ENCODE measurements around the gene RELA. TPM values are rescaled to one million over a fixed set of nuclear protein-coding genes. Genes with fewer than 3 reads are reported as not detected.

RELA gene
- total and polyA plus RNA-seq, 7 experiments from 2014 or later: 54.6 to 303 (median 148) TPM

DNA sequence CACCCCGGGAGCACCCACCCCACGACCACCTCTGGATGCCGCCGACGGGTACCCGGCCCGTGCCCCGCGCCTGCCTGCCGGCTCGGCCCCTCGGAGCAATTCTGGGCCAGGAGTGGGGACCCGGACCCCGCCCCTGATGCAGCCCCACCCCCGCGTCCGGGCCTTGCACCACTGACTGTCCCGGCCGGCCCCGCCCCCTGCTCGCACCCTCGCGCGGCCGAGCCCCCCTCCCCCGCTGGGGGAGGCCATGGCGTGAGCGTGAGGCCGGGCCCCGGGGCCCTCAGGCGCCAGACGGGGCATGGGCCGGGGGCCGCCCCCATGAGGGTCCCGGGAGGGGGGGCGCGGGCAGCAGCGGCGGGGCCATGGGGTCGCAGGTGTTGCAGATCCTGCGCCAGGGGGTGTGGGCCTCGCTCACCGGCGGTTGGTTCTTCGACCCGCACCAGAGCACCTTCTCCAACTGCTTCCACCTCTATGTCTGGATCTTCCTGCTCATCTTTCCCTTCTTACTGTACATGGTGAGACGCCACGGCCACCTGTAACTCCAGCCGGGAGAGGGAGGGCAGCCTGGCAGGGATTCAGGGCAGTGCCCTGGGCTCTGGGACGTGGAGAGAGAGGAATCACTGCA, 46.7 kb downstream of the RELA start:
- Mint-ChIP-seq H3K4me1 (peaks cover 22 to 43% (median 33%) of the 10 kb centered on the region in 7 donors), H3K36me3 (peaks cover 0 to 24% (median 3%) of the 10 kb centered on the region in 5 donors)

DNA sequence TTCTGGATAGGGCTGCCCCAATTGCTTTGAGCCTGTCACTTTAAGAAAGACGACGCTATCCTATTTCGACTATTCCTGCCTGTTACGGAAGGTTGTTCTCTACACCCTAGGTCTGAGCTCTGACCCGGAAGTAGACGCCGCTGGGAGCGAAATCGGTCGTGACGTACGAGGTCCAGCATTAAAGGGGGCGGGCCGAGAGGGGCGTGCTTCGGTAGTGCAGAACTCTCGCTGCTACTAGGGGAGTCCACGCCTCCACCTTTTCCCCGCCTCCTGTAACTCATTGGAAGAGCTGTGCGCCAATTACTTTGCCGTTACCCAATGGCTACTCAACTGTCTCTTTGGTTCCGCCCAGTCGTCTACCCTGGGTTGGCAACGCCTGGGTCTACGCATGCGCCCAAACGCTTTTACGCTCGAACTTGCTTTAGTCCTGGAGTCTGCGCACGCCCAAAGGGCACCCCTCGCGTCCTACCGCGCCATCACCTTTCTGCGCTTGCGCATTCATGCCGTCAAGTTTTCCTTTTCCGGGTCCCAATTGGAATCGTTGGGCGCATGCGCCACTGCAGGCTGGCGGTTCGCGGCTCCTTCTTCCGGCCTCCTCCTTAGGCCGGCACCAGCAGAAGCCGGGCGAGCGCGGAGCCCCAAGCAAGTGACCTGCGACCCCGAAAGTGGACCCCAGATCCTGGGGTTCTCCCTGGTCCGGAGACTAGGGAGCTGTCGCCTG, 47.3 kb downstream of the RELA start, which contains the start of gene PCNX3:
Gene PCNX3, plus strand, starts transcription at position 548 of the 721 bp plus-strand sequence. CDS start 536 bp downstream, outside the sequence.
- Histone ChIP-seq H3K27me3 (ENCODE audit: control insufficient read depth in 2 of 2, insufficient read depth in 2 of 2, low read length in 2 of 2) (no peaks in the 10 kb centered on the region), H3K36me3 (ENCODE audit: control insufficient read depth in 2 of 3, insufficient read depth in 3 of 3, low read length in 3 of 3) (peaks cover 12 to 55% (median 14%) of the 10 kb centered on the region in 3 experiments), H3K4me1 (ENCODE audit: control insufficient read depth in 2 of 2, insufficient read depth in 2 of 2, low read length in 2 of 2) (peaks cover 42 to 45% of the 10 kb centered on the region in 2 donors), H3K27ac (ENCODE audit: low read depth, low read length) (peak within 1 kb of the TSS; percentile 98), H3K4me3 (ENCODE audit: low read length) (peak within 1 kb of the TSS; percentile 89), H3K9me3 (ENCODE audit: control insufficient read depth in 2 of 3, low read length in 3 of 3) (no peaks in the 10 kb centered on the region)
- Mint-ChIP-seq H3K27me3 (peaks cover 0 to 6% (median 0%) of the 10 kb centered on the region in 5 donors), H3K9me3 (peaks cover 0 to 2% (median 0%) of the 10 kb centered on the region in 11 donors), H3K4me3 (peak within 1 kb of the TSS; percentile 94 to 99 (median 97)), H3K27ac (peak within 1 kb of the TSS; percentile 90 to 99 (median 97)), H3K36me3 (peaks cover 0 to 23% (median 3%) of the 10 kb centered on the region in 5 donors), H3K4me1 (peaks cover 28 to 49% (median 39%) of the 10 kb centered on the region in 7 donors)
- intact Hi-C loops (cut with micrococcal nuclease): loop anchor here (1.0 to 5.0 kb wide), 26 partner anchors 11 to 1298 kb away; partner anchors contain the start of genes C11orf68 (in 2 of the 2), DRAP1 (in 2 of the 2), SIPA1 (in 2 of the 2) and SYVN1 (in 2 of the 2)
- DNase-seq (peak; percentile 95 to 100 (median 100)), ATAC-seq (peak; percentile 92)
- ChIA-PET POLR2A (interaction anchor here (0.6 to 6.7 kb wide), 41 partner anchors 12 to 652 kb away, joined by 3 to 52 read pairs (median 4); partner anchors contain the start of genes BANF1, CCDC85B, CFL1 and EHBP1L1), CTCF (interaction anchor here (0.6 to 2.6 kb wide), 10 partner anchors 11 to 676 kb away, joined by 3 to 12 read pairs (median 4); partner anchors contain the start of genes EHBP1L1, FAM89B, KAT5 and MUS81)

More for the DNA sequence above, 46.7 kb downstream of the RELA start:
- H3K4me3 ChIP-seq (ENCODE audit: low read length): peak overlapping the region; percentile 72
- ChIA-PET CTCF (interaction anchor here (0.6 to 2.6 kb wide), 5 partner anchors 10 to 287 kb away, joined by 3 to 12 read pairs (median 7); partner anchors contain the start of gene KAT5), POLR2A (interaction anchor here (0.6 to 6.7 kb wide), 24 partner anchors 11 to 651 kb away, joined by 3 to 52 read pairs (median 9); partner anchors contain the start of genes BANF1, CFL1, EHBP1L1 and EIF1AD)
- peaks cover 0 to 6% (median 0%) of the 10 kb centered on the region in 5 donors for H3K27me3 Mint-ChIP-seq
- peaks cover 0 to 2% (median 0%) of the 10 kb centered on the region in 11 donors for H3K9me3 Mint-ChIP-seq
- peak overlapping the region; percentile 90 to 99 (median 97) for H3K27ac Mint-ChIP-seq
- DNase-seq: no peak
- ATAC-seq: no peak
- H3K36me3 ChIP-seq (ENCODE audit: control insufficient read depth in 2 of 3, insufficient read depth in 3 of 3, low read length in 3 of 3): peaks cover 12 to 56% (median 17%) of the 10 kb centered on the region in 3 experiments
- peak overlapping the region; percentile 91 for H3K27ac ChIP-seq (ENCODE audit: low read depth, low read length)
- intact Hi-C loops (cut with micrococcal nuclease): loop anchor here (1.0 to 5.0 kb wide), 26 partner anchors 10 to 1299 kb away; partner anchors contain the start of genes C11orf68 (in 2 of the 2), DRAP1 (in 2 of the 2), SIPA1 (in 2 of the 2) and SYVN1 (in 2 of the 2)
- H3K4me3 Mint-ChIP-seq: peak overlapping the region; percentile 94 to 99 (median 97)
- no peaks in the 10 kb centered on the region for H3K9me3 ChIP-seq (ENCODE audit: control insufficient read depth in 2 of 3, low read length in 3 of 3)
- no peaks in the 10 kb centered on the region for H3K27me3 ChIP-seq (ENCODE audit: control insufficient read depth in 2 of 2, insufficient read depth in 2 of 2, low read length in 2 of 2)
- H3K4me1 ChIP-seq (ENCODE audit: control insufficient read depth in 2 of 2, insufficient read depth in 2 of 2, low read length in 2 of 2): peaks cover 35 to 39% of the 10 kb centered on the region in 2 donors

DNA sequence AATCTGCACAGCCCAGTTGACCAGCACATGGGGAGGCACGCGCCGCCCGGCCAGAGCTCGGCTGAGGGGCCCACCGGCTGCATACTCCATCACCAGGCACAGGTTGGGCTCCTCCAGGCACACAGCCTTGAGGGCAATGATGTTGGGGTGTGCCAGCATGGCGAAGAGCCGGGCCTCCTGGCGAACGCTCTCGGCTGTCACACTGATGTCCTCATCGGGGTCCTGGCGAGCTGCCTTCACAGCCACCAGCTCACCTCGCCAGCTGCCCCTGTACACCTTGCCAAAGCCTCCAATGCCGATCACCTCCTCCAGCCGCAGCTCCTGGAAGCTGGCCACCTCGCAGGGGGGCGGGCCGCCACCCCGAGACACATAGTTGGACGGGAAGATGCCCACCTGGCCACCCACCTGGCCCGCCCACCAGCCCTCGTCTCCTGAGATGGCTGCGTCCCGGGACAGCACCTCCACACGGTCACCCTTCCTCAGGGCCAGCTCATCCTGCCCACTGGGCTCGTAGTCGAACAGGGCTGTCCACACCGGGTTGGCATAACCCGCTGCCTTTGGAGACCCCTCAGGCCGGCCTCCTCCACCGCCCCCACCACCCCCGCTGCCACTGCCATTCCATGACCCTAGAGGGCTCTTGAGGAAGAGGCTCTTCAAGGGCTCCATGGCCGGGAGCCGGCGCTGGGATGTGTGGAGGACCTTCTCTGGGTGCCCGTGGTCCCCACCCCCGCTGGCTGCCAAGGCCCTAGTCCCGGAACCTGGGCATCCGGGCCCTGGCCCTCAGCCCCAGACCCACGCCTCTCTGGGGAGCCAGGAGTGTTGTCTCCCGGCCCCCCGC, 49.4 kb downstream of the RELA start:
- peaks cover 3 to 51% (median 12%) of the 10 kb centered on the region in 3 experiments for H3K36me3 ChIP-seq (ENCODE audit: control insufficient read depth in 2 of 3, insufficient read depth in 3 of 3, low read length in 3 of 3)
- H3K4me3 ChIP-seq (ENCODE audit: low read length): peak overlapping the region; percentile 89
- Mint-ChIP-seq H3K36me3 (peaks cover 0 to 15% (median 6%) of the 10 kb centered on the region in 5 donors), H3K9me3 (peaks cover 0 to 4% (median 0%) of the 10 kb centered on the region in 11 donors), H3K4me3 (peak overlapping the region; percentile 93 to 99 (median 97)), H3K4me1 (peaks cover 40 to 67% (median 52%) of the 10 kb centered on the region in 7 donors), H3K27ac (peak overlapping the region in 8 of 9 donors; percentile 54 to 96 (median 85)), H3K27me3 (peaks cover 0 to 6% (median 0%) of the 10 kb centered on the region in 5 donors)
- H3K4me1 ChIP-seq (ENCODE audit: control insufficient read depth in 2 of 2, insufficient read depth in 2 of 2, low read length in 2 of 2): peaks cover 47 to 55% of the 10 kb centered on the region in 2 donors
- DNase-seq (peak in 2 of 9 donors; percentile 32 to 45), ATAC-seq (no peak)
- intact Hi-C loops (cut with micrococcal nuclease): no loop called here
- H3K27me3 ChIP-seq (ENCODE audit: control insufficient read depth in 2 of 2, insufficient read depth in 2 of 2, low read length in 2 of 2): no peaks in the 10 kb centered on the region
- H3K9me3 ChIP-seq (ENCODE audit: control insufficient read depth in 2 of 3, low read length in 3 of 3): no peaks in the 10 kb centered on the region
- H3K27ac ChIP-seq (ENCODE audit: low read depth, low read length): peak overlapping the region; percentile 98
- ChIA-PET POLR2A (interaction anchor here (0.5 to 6.7 kb wide), 17 partner anchors 13 to 247 kb away, joined by 3 to 52 read pairs (median 8); partner anchors contain the start of genes EHBP1L1, FAM89B, KAT5 and MALAT1), CTCF (interaction anchor here (0.7 to 2.6 kb wide), 5 partner anchors 20 to 271 kb away, joined by 3 to 12 read pairs (median 4); partner anchors contain the start of gene ZNRD2)

DNA sequence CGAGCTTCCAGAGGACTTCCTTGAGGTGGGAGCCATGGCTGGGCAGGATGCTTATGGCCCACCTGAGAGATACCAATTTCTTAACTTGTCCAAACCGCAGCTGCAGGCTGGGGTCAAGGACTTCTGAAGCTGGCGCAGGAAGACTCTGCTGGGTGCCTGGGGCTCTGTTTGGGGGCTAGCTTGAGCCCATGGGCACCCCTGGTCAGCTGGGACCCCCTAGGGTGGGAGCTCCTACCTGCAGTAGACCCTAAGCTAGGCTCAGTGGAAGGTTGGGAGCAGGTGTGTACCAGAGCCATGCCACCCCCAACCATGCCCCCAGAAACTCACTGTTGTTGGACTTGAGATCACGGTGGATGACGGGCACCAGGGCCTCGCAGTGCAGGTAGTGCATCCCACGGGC, 50.0 kb downstream of the RELA start:
- Mint-ChIP-seq H3K4me1 (peaks cover 40 to 66% (median 52%) of the 10 kb centered on the region in 7 donors), H3K36me3 (peaks cover 0 to 15% (median 6%) of the 10 kb centered on the region in 5 donors), H3K27ac (peak overlapping the region; percentile 87 to 96 (median 92)), H3K9me3 (peaks cover 0 to 4% (median 0%) of the 10 kb centered on the region in 11 donors), H3K27me3 (peaks cover 0 to 6% (median 0%) of the 10 kb centered on the region in 5 donors), H3K4me3 (peak overlapping the region; percentile 93 to 99 (median 97))
- intact Hi-C loops (cut with micrococcal nuclease): no loop called here
- peaks cover 46 to 55% of the 10 kb centered on the region in 2 donors for H3K4me1 ChIP-seq (ENCODE audit: control insufficient read depth in 2 of 2, insufficient read depth in 2 of 2, low read length in 2 of 2)
- no peaks in the 10 kb centered on the region for H3K27me3 ChIP-seq (ENCODE audit: control insufficient read depth in 2 of 2, insufficient read depth in 2 of 2, low read length in 2 of 2)
- H3K36me3 ChIP-seq (ENCODE audit: control insufficient read depth in 2 of 3, insufficient read depth in 3 of 3, low read length in 3 of 3): peaks cover 0 to 51% (median 6%) of the 10 kb centered on the region in 3 experiments
- ATAC-seq: no peak
- H3K4me3 ChIP-seq (ENCODE audit: low read length): peak overlapping the region; percentile 89
- CTCF ChIA-PET: interaction anchor here (0.9 to 1.0 kb wide), 3 partner anchors 47 to 272 kb away, joined by 3 to 4 read pairs (median 4); no protein-coding TSS in a partner anchor
- POLR2A ChIA-PET: interaction anchor here (0.6 to 6.7 kb wide), 14 partner anchors 9 to 247 kb away, joined by 3 to 52 read pairs (median 8); partner anchors contain the start of genes EHBP1L1, KAT5, MALAT1 and MUS81
- peak overlapping the region; percentile 98 for H3K27ac ChIP-seq (ENCODE audit: low read depth, low read length)
- DNase-seq: no peak
- H3K9me3 ChIP-seq (ENCODE audit: control insufficient read depth in 2 of 3, low read length in 3 of 3): no peaks in the 10 kb centered on the region

DNA sequence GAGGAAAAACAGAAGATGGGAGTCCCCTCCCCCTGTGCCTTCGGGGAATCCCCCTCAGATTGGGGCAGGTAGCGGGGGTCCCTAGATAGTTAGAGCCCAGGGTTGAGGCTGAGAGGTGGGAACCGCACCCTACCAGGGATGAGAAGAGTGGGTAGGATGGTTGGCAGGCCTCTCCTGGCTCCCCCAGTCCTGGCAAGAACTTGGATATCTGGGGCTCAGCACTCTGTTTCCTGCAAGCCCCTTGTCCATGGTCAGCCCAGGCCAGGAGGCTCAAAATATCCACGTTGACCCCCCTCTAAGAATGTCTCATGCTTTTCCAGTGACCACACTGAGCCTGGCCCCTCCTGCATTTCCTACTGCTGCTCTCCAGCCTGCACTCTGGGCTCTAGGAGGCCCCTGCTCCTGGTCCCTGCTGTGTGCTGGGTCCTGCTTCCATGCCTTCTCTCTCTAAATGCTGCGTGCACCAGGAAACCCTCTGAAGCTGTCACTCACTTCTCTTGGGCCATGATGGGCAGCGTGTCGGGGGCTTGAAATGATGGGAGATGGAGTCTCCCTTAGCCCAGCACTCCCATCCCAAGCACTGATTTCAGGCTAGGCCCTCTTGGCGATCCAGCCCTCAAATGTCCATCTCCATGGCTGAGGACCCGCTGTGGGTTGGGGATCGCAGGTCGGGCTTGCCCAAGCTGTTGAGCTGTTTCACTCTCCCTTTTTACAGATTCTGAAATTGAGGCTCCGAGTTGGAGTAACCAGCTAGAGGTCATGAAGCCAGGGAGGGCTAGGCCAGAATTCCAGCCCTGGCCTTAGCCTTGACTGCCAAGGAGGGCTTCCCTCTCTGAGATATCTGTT, 50.7 kb downstream of the RELA start:
- H3K27me3 ChIP-seq (ENCODE audit: control insufficient read depth in 2 of 2, insufficient read depth in 2 of 2, low read length in 2 of 2): no peaks in the 10 kb centered on the region
- POLR2A ChIA-PET: interaction anchor here (0.5 to 6.7 kb wide), 14 partner anchors 8 to 263 kb away, joined by 3 to 52 read pairs (median 6); partner anchors contain the start of genes EHBP1L1, MALAT1, MUS81 and RELA
- peaks cover 0 to 51% (median 0%) of the 10 kb centered on the region in 3 experiments for H3K36me3 ChIP-seq (ENCODE audit: control insufficient read depth in 2 of 3, insufficient read depth in 3 of 3, low read length in 3 of 3)
- peaks cover 0 to 6% (median 0%) of the 10 kb centered on the region in 5 donors for H3K27me3 Mint-ChIP-seq
- CTCF ChIA-PET: interaction anchor here (1.0 kb wide), 2 partner anchors 46 to 72 kb away, joined by 3 to 4 read pairs; no protein-coding TSS in a partner anchor
- peak overlapping the region; percentile 93 to 99 (median 97) for H3K4me3 Mint-ChIP-seq
- peaks cover 39 to 50% of the 10 kb centered on the region in 2 donors for H3K4me1 ChIP-seq (ENCODE audit: control insufficient read depth in 2 of 2, insufficient read depth in 2 of 2, low read length in 2 of 2)
- H3K27ac ChIP-seq (ENCODE audit: low read depth, low read length): peak overlapping the region; percentile 98
- peaks cover 0 to 15% (median 6%) of the 10 kb centered on the region in 5 donors for H3K36me3 Mint-ChIP-seq
- intact Hi-C loops (cut with micrococcal nuclease): no loop called here
- H3K4me3 ChIP-seq (ENCODE audit: low read length): peak overlapping the region; percentile 89
- peaks cover 0 to 4% (median 0%) of the 10 kb centered on the region in 11 donors for H3K9me3 Mint-ChIP-seq
- DNase-seq (no peak), ATAC-seq (no peak)
- H3K27ac Mint-ChIP-seq: peak overlapping the region; percentile 87 to 96 (median 92)
- peaks cover 40 to 59% (median 48%) of the 10 kb centered on the region in 7 donors for H3K4me1 Mint-ChIP-seq
- H3K9me3 ChIP-seq (ENCODE audit: control insufficient read depth in 2 of 3, low read length in 3 of 3): no peaks in the 10 kb centered on the region
